H9 (cell line): ENCODE results near the gene SMURF1. TPM values are rescaled to one million over a fixed set of nuclear protein-coding genes. Genes with fewer than 3 reads are reported as not detected.

Experiments used
- DNase-seq: peaks from one replicate; pipeline ENCODE4 v3.0.0-alpha.2; 2017
- H2AFZ ChIP-seq: one replicate; pipeline ENCODE4 v1.6.1; 2013; ENCODE audit warnings: mild to moderate bottlenecking, low read length, control low read depth, moderate library complexity
- H2AK5ac ChIP-seq: 2 replicates; pipeline ENCODE4 v1.6.1; 2013; ENCODE audit warnings: low read length, control low read depth, mixed read lengths; ENCODE audit not compliant: insufficient read length
- H2BK120ac ChIP-seq: one replicate; pipeline ENCODE4 v1.6.1; 2013; ENCODE audit warnings: low read depth, mild to moderate bottlenecking, low read length, control low read depth, inconsistent platforms; ENCODE audit not compliant: poor library complexity, severe bottlenecking
- H2BK12ac ChIP-seq: 2 replicates; pipeline ENCODE4 v1.6.1; 2013; ENCODE audit warnings: low read length, control low read depth, mixed read lengths, low read depth; ENCODE audit not compliant: insufficient read length
- H2BK15ac ChIP-seq: 2 replicates; pipeline ENCODE4 v1.6.1; 2013; ENCODE audit warnings: low read depth, low read length, control low read depth
- H2BK20ac ChIP-seq: one replicate; pipeline ENCODE4 v1.6.1; 2013; ENCODE audit warnings: low read depth, mild to moderate bottlenecking, low read length, control low read depth, inconsistent platforms; ENCODE audit not compliant: poor library complexity, severe bottlenecking
- H2BK5ac ChIP-seq: 2 replicates; pipeline ENCODE4 v1.6.1; 2013; ENCODE audit warnings: low read length, control low read depth, mixed read lengths; ENCODE audit not compliant: insufficient read length
- H3K14ac ChIP-seq: 2 replicates; pipeline ENCODE4 v1.6.1; 2013; ENCODE audit warnings: low read length, control low read depth; ENCODE audit not compliant: insufficient read depth
- H3K18ac ChIP-seq: 2 replicates; pipeline ENCODE4 v1.6.1; 2013; ENCODE audit warnings: low read depth, mild to moderate bottlenecking, mixed read lengths, low read length, control low read depth; ENCODE audit not compliant: insufficient read length
- H3K23ac ChIP-seq: 2 replicates; pipeline ENCODE4 v1.6.1; 2013; ENCODE audit warnings: low read length, control low read depth, mixed read lengths, low read depth; ENCODE audit not compliant: insufficient read length
- H3K23me2 ChIP-seq: 2 replicates; pipeline ENCODE4 v1.6.1; 2013; ENCODE audit warnings: low read depth, mild to moderate bottlenecking, mixed read lengths, low read length, control low read depth; ENCODE audit not compliant: insufficient read length, poor library complexity, severe bottlenecking
- H3K27ac ChIP-seq: 2 replicates; pipeline ENCODE4 v1.5.1; 2013; ENCODE audit warnings: low read length, control low read depth, mixed read lengths, low read depth; ENCODE audit not compliant: insufficient read length
- H3K27me3 ChIP-seq: 2 replicates; pipeline ENCODE4 v1.6.1; 2013; ENCODE audit warnings: low read length, control low read depth, inconsistent platforms; ENCODE audit not compliant: insufficient read depth
- H3K4ac ChIP-seq: 2 replicates; pipeline ENCODE4 v1.6.1; 2013; ENCODE audit warnings: low read depth, mild to moderate bottlenecking, control low read depth, inconsistent platforms, low read length, moderate library complexity
- H3K4me1 ChIP-seq: 2 replicates; pipeline ENCODE4 v1.6.1; 2013; ENCODE audit warnings: low read length, control low read depth, inconsistent platforms; ENCODE audit not compliant: insufficient read depth
- H3K4me2 ChIP-seq: 2 replicates; pipeline ENCODE4 v1.6.1; 2013; ENCODE audit warnings: low read length, control low read depth, mixed read lengths; ENCODE audit not compliant: insufficient read length, insufficient read depth
- H3K56ac ChIP-seq: 2 replicates; pipeline ENCODE4 v1.6.1; 2013; ENCODE audit warnings: low read depth, mild to moderate bottlenecking, mixed read lengths, low read length, control low read depth; ENCODE audit not compliant: insufficient read length
- H3K79me1 ChIP-seq: 2 replicates; pipeline ENCODE4 v1.6.1; 2013; ENCODE audit warnings: low read depth, mild to moderate bottlenecking, moderate library complexity, low read length, control low read depth, inconsistent platforms; ENCODE audit not compliant: insufficient read depth, poor library complexity, severe bottlenecking
- H3K79me2 ChIP-seq: 2 replicates; pipeline ENCODE4 v1.6.1; 2013; ENCODE audit warnings: low read length, control low read depth, inconsistent platforms; ENCODE audit not compliant: insufficient read depth
- H3K9ac ChIP-seq: 2 replicates; pipeline ENCODE4 v1.6.1; 2013; ENCODE audit warnings: low read length, control low read depth, mixed read lengths; ENCODE audit not compliant: insufficient read length; ENCODE audit errors: extremely low read depth
- H3K9me3 ChIP-seq: one replicate; pipeline ENCODE4 v1.6.1; 2013; ENCODE audit warnings: low read depth, low read length, inconsistent platforms; ENCODE audit not compliant: control insufficient read depth
- H3T11ph ChIP-seq: one replicate; pipeline ENCODE4 v1.6.1; 2013; ENCODE audit warnings: mild to moderate bottlenecking, low read length, control low read depth, inconsistent platforms
- H4K20me1 ChIP-seq: one replicate; pipeline ENCODE4 v1.6.1; 2013; ENCODE audit not compliant: control insufficient read depth, insufficient read length, insufficient read depth
- H4K5ac ChIP-seq: 2 replicates; pipeline ENCODE4 v1.6.1; 2013; ENCODE audit warnings: low read depth, mild to moderate bottlenecking, mixed read lengths, low read length, control low read depth; ENCODE audit not compliant: insufficient read length
- H4K8ac ChIP-seq: replicated peaks from 2 replicates; pipeline ENCODE4 v1.6.1; 2013; ENCODE audit warnings: low read length, control low read depth, mixed read lengths, low read depth; ENCODE audit not compliant: insufficient read length
- H4K91ac ChIP-seq: 2 replicates; pipeline ENCODE4 v1.6.1; 2013; ENCODE audit warnings: low read depth, mild to moderate bottlenecking, moderate library complexity, mixed read lengths, low read length, control low read depth; ENCODE audit not compliant: insufficient read length
- H3K27ac Mint-ChIP-seq, 3 experiments: 2 replicates in 2 of 3; 3 replicates in 1 of 3; pipeline ENCODE4 v1.8.0; 2020 to 2021; ENCODE audit warnings: mixed read lengths in 3 of 3, mild to moderate bottlenecking in 1 of 3, moderate library complexity in 1 of 3
- H3K27me3 Mint-ChIP-seq: 2 replicates; pipeline ENCODE4 v1.8.0; 2021; ENCODE audit warnings: low read depth, mild to moderate bottlenecking, moderate library complexity, mixed read lengths
- H3K36me3 Mint-ChIP-seq, 3 experiments: 2 replicates in 2 of 3; 3 replicates in 1 of 3; pipeline ENCODE4 v1.8.0; 2020 to 2021; ENCODE audit warnings: low read depth in 3 of 3, mixed read lengths in 3 of 3; ENCODE audit not compliant: insufficient read depth in 1 of 3
- H3K4me1 Mint-ChIP-seq, 2 experiments: 2 replicates each; pipeline ENCODE4 v1.8.0; 2020; ENCODE audit warnings: mixed read lengths in 2 of 2
- H3K4me3 Mint-ChIP-seq, 2 experiments: 2 replicates in 1 of 2; 3 replicates in 1 of 2; pipeline ENCODE4 v1.8.0; 2020 to 2021; ENCODE audit warnings: mild to moderate bottlenecking in 2 of 2, mixed read lengths in 2 of 2, moderate library complexity in 1 of 2
- H3K9me3 Mint-ChIP-seq, 2 experiments: 2 replicates in 1 of 2; 3 replicates in 1 of 2; pipeline ENCODE4 v1.8.0; 2020; ENCODE audit warnings: mild to moderate bottlenecking in 2 of 2, mixed read lengths in 2 of 2, moderate library complexity in 1 of 2
- WGBS: extraction: QIAGEN DNeasy Blood & Tissue Kit; methylation state at CpG from one replicate; pipeline ENCODE4 v1.1.7; 2013; ENCODE audit warnings: missing lambda C conversion rate, low lambda C conversion rate, mixed read lengths; ENCODE audit not compliant: insufficient read length; ENCODE audit errors: extremely low coverage; 5-methylcytosine and 5-hydroxymethylcytosine counted together
- total RNA-seq: library from RNA; stranded (reverse); gene quantifications from 2 replicates; pipeline ENCODE4 v1.2.1, GENCODE V29; 2021
- TF ChIP-seq, protein P1 (sequence below): fragments of 200-600 bp; sonication (generic); conservative IDR thresholded peaks from 3 replicates; pipeline ENCODE4 v1.8.0; 2021; ENCODE audit warnings: antibody characterized with exemption, mild to moderate bottlenecking

Gene SMURF1
- total RNA-seq, 1 experiment from 2014 or later: 29.4 TPM

DNA sequence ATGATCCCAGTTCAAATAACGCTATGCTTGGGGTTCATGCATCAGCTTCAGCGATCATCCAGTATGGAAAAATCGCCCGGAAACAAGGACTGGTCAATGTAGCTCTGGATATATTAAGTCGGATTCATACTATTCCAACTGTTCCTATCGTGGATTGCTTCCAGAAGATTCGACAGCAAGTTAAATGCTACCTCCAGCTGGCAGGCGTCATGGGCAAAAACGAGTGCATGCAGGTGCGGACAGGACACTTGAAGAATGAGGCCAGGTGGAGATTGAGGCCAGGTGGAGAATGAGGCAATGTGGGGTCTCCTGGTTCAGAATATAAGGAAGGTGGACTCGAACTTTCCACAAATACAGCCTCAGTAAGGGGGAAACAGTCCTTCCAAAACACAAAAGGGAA is 159.8 kb downstream of the SMURF1 start:
- no peak overlapping the region for H3K23ac ChIP-seq
- no peaks in the 10 kb centered on the region for H4K20me1 ChIP-seq
- no peak overlapping the region for H2AK5ac ChIP-seq
- no peak overlapping the region for H3K56ac ChIP-seq
- no peaks in the 10 kb centered on the region for H3K9me3 ChIP-seq
- no peaks in the 10 kb centered on the region for H3K27me3 Mint-ChIP-seq
- H3K23me2 ChIP-seq: no peaks in the 10 kb centered on the region
- no peak overlapping the region for H2BK5ac ChIP-seq
- H3K4me2 ChIP-seq: no peak overlapping the region
- no peaks in the 10 kb centered on the region for H3K4me1 ChIP-seq
- H4K5ac ChIP-seq: no peak overlapping the region
- H3K9ac ChIP-seq: no peak overlapping the region
- WGBS: no CpG with 5 or more reads among the region's 11 CpGs
- H3K4me1 Mint-ChIP-seq: no peaks in the 10 kb centered on the region
- no peak overlapping the region for H4K8ac ChIP-seq
- H2BK20ac ChIP-seq: no peak overlapping the region
- H3K18ac ChIP-seq: no peak overlapping the region
- no peak overlapping the region for H3T11ph ChIP-seq
- H3K14ac ChIP-seq: no peak overlapping the region
- peaks cover 52 to 97% (median 95%) of the 10 kb centered on the region in 3 experiments for H3K36me3 Mint-ChIP-seq
- no peaks in the 10 kb centered on the region for H3K79me1 ChIP-seq
- TF ChIP-seq, protein P1, sequence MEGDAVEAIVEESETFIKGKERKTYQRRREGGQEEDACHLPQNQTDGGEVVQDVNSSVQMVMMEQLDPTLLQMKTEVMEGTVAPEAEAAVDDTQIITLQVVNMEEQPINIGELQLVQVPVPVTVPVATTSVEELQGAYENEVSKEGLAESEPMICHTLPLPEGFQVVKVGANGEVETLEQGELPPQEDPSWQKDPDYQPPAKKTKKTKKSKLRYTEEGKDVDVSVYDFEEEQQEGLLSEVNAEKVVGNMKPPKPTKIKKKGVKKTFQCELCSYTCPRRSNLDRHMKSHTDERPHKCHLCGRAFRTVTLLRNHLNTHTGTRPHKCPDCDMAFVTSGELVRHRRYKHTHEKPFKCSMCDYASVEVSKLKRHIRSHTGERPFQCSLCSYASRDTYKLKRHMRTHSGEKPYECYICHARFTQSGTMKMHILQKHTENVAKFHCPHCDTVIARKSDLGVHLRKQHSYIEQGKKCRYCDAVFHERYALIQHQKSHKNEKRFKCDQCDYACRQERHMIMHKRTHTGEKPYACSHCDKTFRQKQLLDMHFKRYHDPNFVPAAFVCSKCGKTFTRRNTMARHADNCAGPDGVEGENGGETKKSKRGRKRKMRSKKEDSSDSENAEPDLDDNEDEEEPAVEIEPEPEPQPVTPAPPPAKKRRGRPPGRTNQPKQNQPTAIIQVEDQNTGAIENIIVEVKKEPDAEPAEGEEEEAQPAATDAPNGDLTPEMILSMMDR: no peak
- H3K27ac Mint-ChIP-seq: no peak overlapping the region
- no peaks in the 10 kb centered on the region for H3K79me2 ChIP-seq
- no peak overlapping the region for H2BK15ac ChIP-seq
- H2BK12ac ChIP-seq: no peak overlapping the region
- no peak for DNase-seq
- H2AFZ ChIP-seq: no peak overlapping the region
- no peaks in the 10 kb centered on the region for H3K27me3 ChIP-seq
- H2BK120ac ChIP-seq: no peak overlapping the region
- H3K4me3 Mint-ChIP-seq: no peak overlapping the region
- no peak overlapping the region for H3K27ac ChIP-seq
- H3K4ac ChIP-seq: no peak overlapping the region
- H3K9me3 Mint-ChIP-seq: peaks cover 0 to 10% of the 10 kb centered on the region in 2 experiments; a peak in 1 of 5 replicates
- no peak overlapping the region for H4K91ac ChIP-seq
